ENCODE data around the gene PATL2. TPM values are rescaled to one million over a fixed set of nuclear protein-coding genes. Genes with fewer than 3 reads are reported as not detected.
"Not testable (repeated sequence)": the region's sequence is repeated elsewhere in the genome, so short reads cannot be mapped to it uniquely, and the experiment has no call there.

Gene PATL2
- 1 to 10 TPM in 2 of 4 donors, under 1 TPM in 1, not detected in 1; 0.28 to 2.0 (median 2.0) TPM for total RNA-seq

GRCh38 chr15:44711096-44711742, at the start of gene PATL2, which contains the start of gene B2M:
Gene PATL2, minus strand, starts transcription at chr15:44711323. Its CDS starts 34,833 bp downstream, at chr15:44676490.
Gene B2M, plus strand, starts transcription at chr15:44711517. Its CDS starts 30 bp downstream, at chr15:44711547.
- peak; percentile 97 for DNase-seq
- Histone ChIP-seq H3K9me3 (no peaks in the 10 kb centered on the region), H3K36me3 (no peaks in the 10 kb centered on the region), H3K27me3 (no peaks in the 10 kb centered on the region), H3K4me3 (peak within 1 kb of the TSS; percentile 86 to 97), H3K4me1 (peaks cover 0 to 5% of the 10 kb centered on the region in 2 donors), H3K27ac (peak within 1 kb of the TSS; percentile 99 to 100)
- peak; percentile 99 to 100 for TF ChIP-seq POLR2A (IDR thresholded peaks at IDR 0.05)
- TF ChIP-seq CTCF (IDR thresholded peaks at IDR 0.05): peak in 1 of 4 experiments; percentile 14
- intact Hi-C loops (cut with DNase I; ENCODE audit: low total_unique reads): no loop called here

DNA sequence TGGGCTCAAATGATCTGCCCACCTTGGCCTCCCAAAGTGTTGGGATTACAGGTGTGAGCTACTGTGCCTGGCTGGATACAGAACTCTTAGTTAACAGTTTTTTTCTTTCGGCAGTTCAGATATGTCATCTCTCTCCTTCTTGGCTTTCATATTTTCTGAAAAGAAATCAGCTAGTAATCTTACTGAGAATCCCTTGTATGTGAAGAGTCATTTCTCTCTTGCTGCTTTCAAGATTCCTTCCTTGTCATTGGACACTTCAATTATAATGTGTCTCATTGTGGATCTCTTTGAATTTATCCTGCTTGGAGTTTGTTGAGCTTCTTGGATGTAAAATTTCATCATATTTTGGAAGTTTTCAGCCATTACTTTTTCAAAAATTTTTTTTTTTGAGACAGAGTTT, 42.2 kb upstream of the PATL2 start:
- Histone ChIP-seq H3K9me3 (no peaks in the 10 kb centered on the region), H3K36me3 (no peaks in the 10 kb centered on the region), H3K4me3 (no peak overlapping the region), H3K27ac (no peak overlapping the region), H3K27me3 (no peaks in the 10 kb centered on the region), H3K4me1 (no peaks in the 10 kb centered on the region)
- DNase-seq: no peak
- TF ChIP-seq POLR2A (IDR thresholded peaks at IDR 0.05): no peak
- no peak for TF ChIP-seq CTCF (IDR thresholded peaks at IDR 0.05)
- intact Hi-C loops (cut with DNase I; ENCODE audit: low total_unique reads): no loop called here

DNA sequence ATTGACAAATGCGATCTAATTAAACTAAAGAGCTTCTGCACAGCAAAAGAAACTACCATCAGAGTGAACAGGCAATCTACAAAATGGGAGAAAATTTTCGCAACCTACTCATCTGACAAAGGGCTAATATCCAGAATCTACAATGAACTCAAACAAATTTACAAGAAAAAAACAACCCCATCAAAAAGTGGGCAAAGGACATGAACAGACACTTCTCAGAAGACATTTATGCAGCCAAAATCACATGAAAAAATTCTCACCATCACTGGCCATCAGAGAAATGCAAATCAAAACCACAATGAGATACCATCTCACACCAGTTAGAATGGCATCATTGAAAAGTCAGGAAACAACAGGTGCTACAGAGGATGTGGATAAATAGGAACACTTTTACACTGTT, 32.3 kb upstream of the PATL2 start:
- H3K27ac ChIP-seq; H3K27me3 ChIP-seq; H3K4me3 ChIP-seq; intact Hi-C loops (cut with DNase I; ENCODE audit: low total_unique reads); H3K9me3 ChIP-seq; H3K4me1 ChIP-seq; DNase-seq; H3K36me3 ChIP-seq: not testable (repeated sequence)

- H3K9me3 ChIP-seq; intact Hi-C loops (cut with DNase I; ENCODE audit: low total_unique reads); H3K27me3 ChIP-seq: not testable (repeated sequence)
Measured at GRCh38 chr15:44739222-44739847, 28.2 kb upstream of the PATL2 start.

DNA sequence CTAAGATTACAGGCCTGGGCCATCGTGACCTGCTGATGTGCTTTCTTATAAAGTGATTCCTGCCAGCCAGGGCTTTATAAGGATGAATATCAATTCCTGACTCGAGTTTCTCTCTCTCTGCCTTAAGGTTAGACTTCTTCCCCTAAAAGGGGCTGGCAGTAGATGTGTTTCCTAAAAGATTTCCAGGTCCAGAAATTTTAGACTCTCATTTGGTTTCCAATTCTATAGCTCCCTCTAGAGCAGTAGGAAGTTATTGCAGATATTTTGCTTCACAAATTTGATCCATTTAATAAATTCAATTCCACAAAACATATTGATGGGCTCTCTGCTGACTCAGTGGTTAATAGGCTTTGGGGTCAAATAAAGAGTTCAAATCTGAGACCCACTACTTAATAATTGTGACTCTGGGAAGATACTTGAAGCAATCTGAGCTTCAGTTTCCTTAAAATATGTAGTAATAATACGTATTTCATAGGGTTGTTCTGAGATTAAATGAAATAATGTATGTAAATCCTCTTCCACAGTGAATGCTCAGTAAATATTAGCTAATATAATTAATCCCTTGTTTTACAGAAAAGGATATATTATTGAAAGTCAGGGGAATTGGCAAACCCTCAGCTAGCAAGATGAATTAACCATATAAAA, 27.3 kb upstream of the PATL2 start:
- Histone ChIP-seq H3K4me1 (no peaks in the 10 kb centered on the region), H3K27me3 (no peaks in the 10 kb centered on the region), H3K36me3 (no peaks in the 10 kb centered on the region), H3K9me3 (no peaks in the 10 kb centered on the region), H3K27ac (peak overlapping the region in 1 of 2 donors; percentile 28), H3K4me3 (no peak overlapping the region)
- DNase-seq: no peak
- intact Hi-C loops (cut with DNase I; ENCODE audit: low total_unique reads): no loop called here
- peak; percentile 57 to 74 (median 71) for TF ChIP-seq CTCF (IDR thresholded peaks at IDR 0.05)
- TF ChIP-seq POLR2A (IDR thresholded peaks at IDR 0.05): no peak

More at GRCh38 chr15:44739222-44739847, 28.2 kb upstream of the PATL2 start:
- not testable (repeated sequence) for H3K4me1 ChIP-seq, H3K4me3 ChIP-seq, H3K36me3 ChIP-seq, DNase-seq, H3K27ac ChIP-seq
